PC-9 (cell line): ENCODE results near the gene LIPN. TPM values are rescaled to one million over a fixed set of nuclear protein-coding genes. Genes with fewer than 3 reads are reported as not detected.

Experiments
- BruUV-seq: library from RNA; stranded (reverse); fragments of 400-500 nt; replicated peaks from 2 replicates; lab custom pipeline; 2021; lab: Mats Ljungman, UMichigan
- CTCF ChIA-PET: fragments of 300-600 bp; sonication (Branson Sonifier 250); formaldehyde crosslinking; loops from one replicate; lab custom pipeline; 2022; ENCODE audit warnings: antibody characterized with exemption; lab: Charles Lee
- POLR2A ChIA-PET: fragments of 300-600 bp; sonication (Branson Sonifier 250); formaldehyde crosslinking; loops from one replicate; lab custom pipeline; 2022; ENCODE audit warnings: antibody characterized with exemption; ENCODE audit not compliant: unreplicated experiment; lab: Charles Lee
- DNase-seq, 2 experiments: peaks; one replicate each; pipeline versions ENCODE4 v3.0.0 to v3.0.0-alpha.2; 2015 to 2022; ENCODE audit warnings: mixed read lengths in 1 of 2
- H2AFZ ChIP-seq: fragments of 200-600 bp; sonication (generic); 2 replicates; pipeline ENCODE4 v1.8.1; 2017; ENCODE audit warnings: antibody characterized with exemption
- H3F3A ChIP-seq: fragments of 200-600 bp; sonication (generic); 2 replicates; pipeline ENCODE4 v1.8.1; 2017; ENCODE audit warnings: antibody characterized with exemption, mild to moderate bottlenecking, low read depth; ENCODE audit not compliant: insufficient read depth
- H3K27ac ChIP-seq: fragments of 200-600 bp; sonication (generic); 2 replicates; pipeline ENCODE4 v1.6.1; 2016; ENCODE audit warnings: mixed run types
- H3K27me3 ChIP-seq: fragments of 200-600 bp; sonication (generic); 2 replicates; pipeline ENCODE4 v1.6.1; 2016; ENCODE audit warnings: low read depth, mixed run types; ENCODE audit not compliant: insufficient read depth
- H3K36me3 ChIP-seq: fragments of 200-600 bp; sonication (generic); 2 replicates; pipeline ENCODE4 v1.6.1; 2016; ENCODE audit warnings: low read depth, mixed run types
- H3K4me1 ChIP-seq: fragments of 200-600 bp; sonication (generic); replicated peaks from 2 replicates; pipeline ENCODE4 v1.6.1; 2016; ENCODE audit warnings: mixed run types; ENCODE audit not compliant: insufficient read depth
- H3K4me2 ChIP-seq: fragments of 200-600 bp; sonication (generic); 2 replicates; pipeline ENCODE4 v1.6.1; 2017; ENCODE audit warnings: mixed run types
- H3K4me3 ChIP-seq: fragments of 200-600 bp; sonication (generic); 2 replicates; pipeline ENCODE4 v1.6.1; 2016; ENCODE audit warnings: mixed run types
- H3K79me2 ChIP-seq: fragments of 200-600 bp; sonication (generic); 2 replicates; pipeline ENCODE4 v1.6.1; 2017; ENCODE audit warnings: low read depth, mixed run types
- H3K9me2 ChIP-seq: fragments of 200-600 bp; sonication (generic); 2 replicates; pipeline ENCODE4 v1.8.1; 2017; ENCODE audit warnings: mild to moderate bottlenecking; ENCODE audit not compliant: insufficient read depth
- H3K9me3 ChIP-seq: fragments of 200-600 bp; sonication (generic); 2 replicates; pipeline ENCODE4 v1.8.1; 2016; ENCODE audit warnings: low read depth; ENCODE audit not compliant: insufficient read depth
- H4K20me1 ChIP-seq: fragments of 200-600 bp; sonication (generic); 2 replicates; pipeline ENCODE4 v1.8.1; 2017; ENCODE audit not compliant: insufficient read depth
- EZH2 ChIP-seq: fragments of 200-600 bp; sonication (generic); IDR thresholded peaks from 2 replicates; pipeline ENCODE4 v1.8.0; 2017; ENCODE audit warnings: antibody characterized with exemption, low read depth
- intact Hi-C: fragments of 100-400 bp; cut with micrococcal nuclease; formaldehyde crosslinking; loops from one replicate; pipeline ENCODE4 v1.10.0; 2022; ENCODE audit not compliant: unreplicated experiment
- total RNA-seq: library from RNA; stranded (reverse); gene quantifications from 2 replicates; pipeline ENCODE4 v1.2.3, GENCODE V29; 2021
- TF ChIP-seq, protein P1 (sequence below): fragments of 200-600 bp; sonication (generic); conservative IDR thresholded peaks from 2 replicates; pipeline ENCODE4 v1.6.1; 2017; ENCODE audit warnings: mixed run types, antibody characterized with exemption, mild to moderate bottlenecking, moderate library complexity

LIPN gene
- total RNA-seq, 1 experiment from 2014 or later: not detected

- POLR2A ChIA-PET: no interaction called here
- no peak overlapping the region for H2AFZ ChIP-seq
- BruUV-seq: no TSS peak
These were observed 3.6 kb downstream of the LIPN start for GRCh38 chr10:88763441-88763840.

DNA sequence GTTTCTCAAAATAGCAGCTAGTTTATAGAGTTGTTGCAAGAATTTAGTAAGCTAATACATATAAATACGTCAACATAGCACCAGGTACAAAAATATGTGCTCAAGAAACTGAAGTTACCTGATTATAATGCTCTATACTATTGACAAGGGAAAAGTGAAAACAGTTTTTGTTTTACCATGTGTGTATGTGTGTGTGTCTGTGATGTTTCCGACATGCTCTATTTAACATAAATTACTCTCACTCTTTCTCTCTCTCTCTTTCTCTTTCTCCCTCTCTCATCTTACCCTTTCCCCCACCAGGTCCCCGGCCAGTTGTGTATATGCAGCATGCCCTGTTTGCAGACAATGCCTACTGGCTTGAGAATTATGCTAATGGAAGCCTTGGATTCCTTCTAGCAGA is 4.3 kb downstream of the LIPN start:
- intact Hi-C loops: no loop called here
- Histone ChIP-seq H3K79me2 (no peaks in the 10 kb centered on the region), H2AFZ (no peak overlapping the region), H3K4me3 (no peak overlapping the region), H3K27me3 (no peaks in the 10 kb centered on the region), H3K4me1 (no peaks in the 10 kb centered on the region), H3K4me2 (no peak overlapping the region), H3K9me2 (no peaks in the 10 kb centered on the region), H3K36me3 (no peaks in the 10 kb centered on the region), H3K9me3 (no peaks in the 10 kb centered on the region), H3K27ac (no peak overlapping the region), H4K20me1 (no peaks in the 10 kb centered on the region), H3F3A (no peaks in the 10 kb centered on the region)
- no peak for DNase-seq
- TF ChIP-seq, protein P1, sequence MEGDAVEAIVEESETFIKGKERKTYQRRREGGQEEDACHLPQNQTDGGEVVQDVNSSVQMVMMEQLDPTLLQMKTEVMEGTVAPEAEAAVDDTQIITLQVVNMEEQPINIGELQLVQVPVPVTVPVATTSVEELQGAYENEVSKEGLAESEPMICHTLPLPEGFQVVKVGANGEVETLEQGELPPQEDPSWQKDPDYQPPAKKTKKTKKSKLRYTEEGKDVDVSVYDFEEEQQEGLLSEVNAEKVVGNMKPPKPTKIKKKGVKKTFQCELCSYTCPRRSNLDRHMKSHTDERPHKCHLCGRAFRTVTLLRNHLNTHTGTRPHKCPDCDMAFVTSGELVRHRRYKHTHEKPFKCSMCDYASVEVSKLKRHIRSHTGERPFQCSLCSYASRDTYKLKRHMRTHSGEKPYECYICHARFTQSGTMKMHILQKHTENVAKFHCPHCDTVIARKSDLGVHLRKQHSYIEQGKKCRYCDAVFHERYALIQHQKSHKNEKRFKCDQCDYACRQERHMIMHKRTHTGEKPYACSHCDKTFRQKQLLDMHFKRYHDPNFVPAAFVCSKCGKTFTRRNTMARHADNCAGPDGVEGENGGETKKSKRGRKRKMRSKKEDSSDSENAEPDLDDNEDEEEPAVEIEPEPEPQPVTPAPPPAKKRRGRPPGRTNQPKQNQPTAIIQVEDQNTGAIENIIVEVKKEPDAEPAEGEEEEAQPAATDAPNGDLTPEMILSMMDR: no peak
- no peak for TF ChIP-seq EZH2
- BruUV-seq: no TSS peak
- ChIA-PET CTCF (no interaction called here), POLR2A (interaction anchor here (0.6 kb wide), 1 partner anchor 309 kb away, joined by 4 read pairs; no protein-coding TSS in a partner anchor)

More at GRCh38 chr10:88763441-88763840, 3.6 kb downstream of the LIPN start:
- H3K36me3 ChIP-seq: no peaks in the 10 kb centered on the region
- no peak overlapping the region for H3K4me3 ChIP-seq
- DNase-seq: no peak
- H3K9me3 ChIP-seq: no peaks in the 10 kb centered on the region
- no peak overlapping the region for H3K4me2 ChIP-seq
- H3K27ac ChIP-seq: no peak overlapping the region
- CTCF ChIA-PET: no interaction called here
- TF ChIP-seq EZH2: no peak
- TF ChIP-seq, protein P1: no peak
- no peaks in the 10 kb centered on the region for H3K27me3 ChIP-seq
- H3K9me2 ChIP-seq: no peaks in the 10 kb centered on the region
- H3K4me1 ChIP-seq: no peaks in the 10 kb centered on the region
- H3F3A ChIP-seq: no peaks in the 10 kb centered on the region
- intact Hi-C loops: no loop called here
- no peaks in the 10 kb centered on the region for H4K20me1 ChIP-seq
- H3K79me2 ChIP-seq: no peaks in the 10 kb centered on the region

- intact Hi-C loops: no loop called here
- TF ChIP-seq, protein P1: no peak
- no peak for TF ChIP-seq EZH2
- no peaks in the 10 kb centered on the region for H4K20me1 ChIP-seq
- H3K27ac ChIP-seq: no peak overlapping the region
- no TSS peak for BruUV-seq
- no peaks in the 10 kb centered on the region for H3K27me3 ChIP-seq
- no peaks in the 10 kb centered on the region for H3K36me3 ChIP-seq
- no peak for DNase-seq
- ChIA-PET CTCF (no interaction called here), POLR2A (no interaction called here)
- no peaks in the 10 kb centered on the region for H3K4me1 ChIP-seq
- H2AFZ ChIP-seq: no peak overlapping the region
- no peak overlapping the region for H3K4me3 ChIP-seq
- no peak overlapping the region for H3K4me2 ChIP-seq
- no peaks in the 10 kb centered on the region for H3F3A ChIP-seq
- H3K9me3 ChIP-seq: no peaks in the 10 kb centered on the region
- no peaks in the 10 kb centered on the region for H3K79me2 ChIP-seq
- no peaks in the 10 kb centered on the region for H3K9me2 ChIP-seq
These were observed 6.0 kb downstream of the LIPN start for GRCh38 chr10:88765816-88766215.
